Heart left ventricle (tissue), 13 donors: ENCODE data around the gene CNTN4.

Experiments
- POLR2A ChIP-seq, 2 donors: fragments of 450-650 bp; IDR thresholded peaks; one replicate each; pipeline ENCODE4 v1.6.1; 2017; ENCODE audit warnings: antibody characterized with exemption in 2 of 2, mild to moderate bottlenecking in 2 of 2, moderate library complexity in 2 of 2
- TF ChIP-seq, protein P1 (sequence below), 12 donors: fragments of 200-600 bp; sonication (generic) in 4 of 12; IDR thresholded peaks; one replicate each; pipeline versions ENCODE4 v1.5.0 to v1.8.0; 2018 to 2022; ENCODE audit warnings: antibody characterized with exemption in 12 of 12, mild to moderate bottlenecking in 5 of 12
- donor health status: ischemic (EF 13 %, LVEDD 7.1; RV severe dilation, severe dysfunction).
- donor health status: DM: no; HTN: yes; CAD: no.
- donor health status: DM: no; HTN: no; CAD: no.
- donor health status: ischemic (EF 25% LVEDD 6.9; RV normal size, moderate dysfunction).
- donor health status: ischemic (EF 25% LVEDD 5.7; RV mildly dilated, moderate dysfunction).
- donor health status: ischemic (EF 35%, LVEDD 5.7; RV mildly dilated, moderate dysfunction).
- donor health status: nonischemic (EF 11% LVEDD 7.7; RV severe dilation, severe dysfunction).
- donor health status: DM: yes; HTN: yes; CAD: no.
- donor health status: PGD.
- donor health status: ischemic (EF 29% LVEDD 5.4; RV normal size, mild dysfunction).
- donor health status: nonischemic (EF 23%, LVEDD 6.1; RV moderate dilation, normal function).

DNA sequence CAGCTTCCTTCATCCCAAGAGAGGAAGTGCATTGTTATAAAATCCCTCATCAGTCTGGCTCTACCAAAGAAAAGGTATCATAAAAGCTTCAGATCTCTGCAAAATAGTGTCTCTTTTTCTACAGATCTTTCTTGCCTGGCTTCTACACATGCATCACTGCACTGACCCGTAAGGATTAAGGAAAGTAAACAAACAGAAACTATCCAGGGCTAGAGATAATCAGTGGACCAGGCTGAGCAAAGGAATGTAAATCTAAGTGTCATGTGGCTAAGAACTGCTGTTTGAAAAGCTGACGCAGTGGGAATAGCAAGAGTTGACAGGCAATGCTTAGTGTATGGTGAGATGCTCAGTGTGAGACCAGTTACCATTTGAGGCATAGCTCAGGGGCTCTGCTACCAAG, 671.8 kb downstream of the CNTN4 start:
- TF ChIP-seq, protein P1, sequence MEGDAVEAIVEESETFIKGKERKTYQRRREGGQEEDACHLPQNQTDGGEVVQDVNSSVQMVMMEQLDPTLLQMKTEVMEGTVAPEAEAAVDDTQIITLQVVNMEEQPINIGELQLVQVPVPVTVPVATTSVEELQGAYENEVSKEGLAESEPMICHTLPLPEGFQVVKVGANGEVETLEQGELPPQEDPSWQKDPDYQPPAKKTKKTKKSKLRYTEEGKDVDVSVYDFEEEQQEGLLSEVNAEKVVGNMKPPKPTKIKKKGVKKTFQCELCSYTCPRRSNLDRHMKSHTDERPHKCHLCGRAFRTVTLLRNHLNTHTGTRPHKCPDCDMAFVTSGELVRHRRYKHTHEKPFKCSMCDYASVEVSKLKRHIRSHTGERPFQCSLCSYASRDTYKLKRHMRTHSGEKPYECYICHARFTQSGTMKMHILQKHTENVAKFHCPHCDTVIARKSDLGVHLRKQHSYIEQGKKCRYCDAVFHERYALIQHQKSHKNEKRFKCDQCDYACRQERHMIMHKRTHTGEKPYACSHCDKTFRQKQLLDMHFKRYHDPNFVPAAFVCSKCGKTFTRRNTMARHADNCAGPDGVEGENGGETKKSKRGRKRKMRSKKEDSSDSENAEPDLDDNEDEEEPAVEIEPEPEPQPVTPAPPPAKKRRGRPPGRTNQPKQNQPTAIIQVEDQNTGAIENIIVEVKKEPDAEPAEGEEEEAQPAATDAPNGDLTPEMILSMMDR (IDR thresholded peaks at IDR 0.05) = no peak
- TF ChIP-seq POLR2A (IDR thresholded peaks at IDR 0.05) = no peak
